Esophagus muscularis mucosa (tissue), 4 donors: Measurements from ENCODE around the gene BZW1. TPM values are rescaled to one million over a fixed set of nuclear protein-coding genes. Genes with fewer than 3 reads are reported as not detected.

Experiments
- DNase-seq: peaks from one replicate; pipeline ENCODE4 v3.0.0-alpha.2; 2017; ENCODE audit errors: extremely low spot score
- H3K27ac ChIP-seq, 4 donors: fragments of 200-600 bp; sonication (generic); replicated peaks in 1 of 4; 1 replicate in 3 of 4; 2 replicates in 1 of 4; pipeline ENCODE4 v1.5.1; 2016 to 2019; ENCODE audit warnings: mild to moderate bottlenecking in 1 of 4
- H3K27me3 ChIP-seq, 4 donors: fragments of 200-600 bp; sonication (generic); one replicate each; pipeline versions ENCODE4 v1.5.1 to v1.6.0; 2016 to 2019
- H3K36me3 ChIP-seq, 4 donors: fragments of 200-600 bp; sonication (generic); one replicate each; pipeline ENCODE4 v1.5.1; 2016 to 2019
- H3K4me1 ChIP-seq, 4 donors: fragments of 200-600 bp; sonication (generic); one replicate each; pipeline ENCODE4 v1.5.1; 2016 to 2019
- H3K4me3 ChIP-seq, 4 donors: fragments of 200-600 bp; sonication (generic); 1 replicate in 2 of 4; 2 replicates in 2 of 4; pipeline ENCODE4 v1.5.1; 2016 to 2019; ENCODE audit warnings: mild to moderate bottlenecking in 4 of 4, moderate library complexity in 1 of 4
- H3K9me3 ChIP-seq, 4 donors: fragments of 200-600 bp; sonication (generic); 1 replicate in 3 of 4; 2 replicates in 1 of 4; pipeline ENCODE4 v1.5.1; 2016 to 2019
- EP300 ChIP-seq: sonication (generic); formaldehyde crosslinking; IDR thresholded peaks from one replicate; pipeline ENCODE4 v1.6.1; 2017; ENCODE audit warnings: antibody characterized with exemption
- POLR2A ChIP-seq: fragments of 450-650 bp; IDR thresholded peaks from one replicate; pipeline ENCODE4 v1.6.1; 2017; ENCODE audit warnings: antibody characterized with exemption, moderate library complexity, mild to moderate bottlenecking, low read depth
- POLR2AphosphoS5 ChIP-seq, 2 donors: sonication (generic); formaldehyde crosslinking; IDR thresholded peaks; one replicate each; pipeline ENCODE4 v1.6.1; 2017; ENCODE audit warnings: antibody characterized with exemption in 2 of 2
- WGBS: methylation state at CpG from one replicate; pipeline ENCODE4 v1.1.5; 2018; 5-methylcytosine and 5-hydroxymethylcytosine counted together
- intact Hi-C: fragments of 100-400 bp; cut with DNase I; formaldehyde crosslinking; loops from one replicate; pipeline ENCODE4 v1.15.1; 2023
- total RNA-seq, 4 donors: library from RNA; depleted of rRNA; stranded (reverse); fragments of >200 nt; gene quantifications; one replicate each; pipeline versions ENCODE4 v1.1.0 to v1.2.1, GENCODE V29; 2016
- TF ChIP-seq, protein P1 (sequence below), 3 experiments: fragments of 200-600 bp in 2 of 3; fragments of 450-650 bp in 1 of 3; sonication (generic) in 2 of 3; IDR thresholded peaks; one replicate each; pipeline ENCODE4 v1.5.1; 2017 to 2019; ENCODE audit warnings: antibody characterized with exemption in 3 of 3, mild to moderate bottlenecking in 2 of 3, moderate library complexity in 1 of 3

BZW1 gene
- total RNA-seq, 4 donors from 2014 or later, result 262 to 444 (median 376) TPM

DNA sequence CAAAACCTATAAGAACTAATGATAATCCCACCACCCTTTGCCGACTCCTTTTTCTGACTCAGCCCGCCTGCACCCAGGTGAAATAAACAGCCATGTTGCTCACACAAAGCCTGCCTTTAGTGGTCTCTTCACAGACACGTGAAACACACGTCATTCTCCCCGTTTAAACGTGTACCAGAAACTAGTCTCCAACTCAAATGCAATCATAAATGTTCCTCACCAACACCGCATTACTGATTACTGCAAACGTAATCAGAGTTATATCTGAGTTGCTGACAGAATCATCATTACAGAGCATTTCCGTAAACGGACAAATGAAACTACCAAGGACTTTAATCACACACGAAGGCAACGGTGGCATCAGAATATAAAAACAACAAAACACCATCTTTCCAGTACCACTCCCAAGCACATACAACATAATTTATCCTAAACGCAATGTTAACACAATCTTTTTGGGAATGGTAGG, 50.9 kb downstream of the BZW1 start:
- DNase-seq, result no peak
- H3K27ac ChIP-seq, result peak overlapping the region; percentile 98 to 100 (median 100)
- H3K4me3 ChIP-seq, result peak overlapping the region; percentile 76 to 98 (median 90)
- peaks cover 19 to 47% (median 26%) of the 10 kb centered on the region in 4 donors for H3K36me3 ChIP-seq
- no peaks in the 10 kb centered on the region for H3K9me3 ChIP-seq
- TF ChIP-seq POLR2AphosphoS5 (IDR thresholded peaks at IDR 0.05) (peak; percentile 90), POLR2A (peak; percentile 19)
- TF ChIP-seq, protein P1, sequence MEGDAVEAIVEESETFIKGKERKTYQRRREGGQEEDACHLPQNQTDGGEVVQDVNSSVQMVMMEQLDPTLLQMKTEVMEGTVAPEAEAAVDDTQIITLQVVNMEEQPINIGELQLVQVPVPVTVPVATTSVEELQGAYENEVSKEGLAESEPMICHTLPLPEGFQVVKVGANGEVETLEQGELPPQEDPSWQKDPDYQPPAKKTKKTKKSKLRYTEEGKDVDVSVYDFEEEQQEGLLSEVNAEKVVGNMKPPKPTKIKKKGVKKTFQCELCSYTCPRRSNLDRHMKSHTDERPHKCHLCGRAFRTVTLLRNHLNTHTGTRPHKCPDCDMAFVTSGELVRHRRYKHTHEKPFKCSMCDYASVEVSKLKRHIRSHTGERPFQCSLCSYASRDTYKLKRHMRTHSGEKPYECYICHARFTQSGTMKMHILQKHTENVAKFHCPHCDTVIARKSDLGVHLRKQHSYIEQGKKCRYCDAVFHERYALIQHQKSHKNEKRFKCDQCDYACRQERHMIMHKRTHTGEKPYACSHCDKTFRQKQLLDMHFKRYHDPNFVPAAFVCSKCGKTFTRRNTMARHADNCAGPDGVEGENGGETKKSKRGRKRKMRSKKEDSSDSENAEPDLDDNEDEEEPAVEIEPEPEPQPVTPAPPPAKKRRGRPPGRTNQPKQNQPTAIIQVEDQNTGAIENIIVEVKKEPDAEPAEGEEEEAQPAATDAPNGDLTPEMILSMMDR (IDR thresholded peaks at IDR 0.05), result no peak
- peaks cover 0 to 3% (median 0%) of the 10 kb centered on the region in 4 donors for H3K27me3 ChIP-seq
- H3K4me1 ChIP-seq, result peaks cover 36 to 74% (median 66%) of the 10 kb centered on the region in 4 donors
- under 1% methylated on average over 13 of the region's 13 CpGs for WGBS
- intact Hi-C loops, result loop anchor here (5.0 kb wide), 1 partner anchor 50 kb away; the partner anchor contains the start of gene BZW1

DNA sequence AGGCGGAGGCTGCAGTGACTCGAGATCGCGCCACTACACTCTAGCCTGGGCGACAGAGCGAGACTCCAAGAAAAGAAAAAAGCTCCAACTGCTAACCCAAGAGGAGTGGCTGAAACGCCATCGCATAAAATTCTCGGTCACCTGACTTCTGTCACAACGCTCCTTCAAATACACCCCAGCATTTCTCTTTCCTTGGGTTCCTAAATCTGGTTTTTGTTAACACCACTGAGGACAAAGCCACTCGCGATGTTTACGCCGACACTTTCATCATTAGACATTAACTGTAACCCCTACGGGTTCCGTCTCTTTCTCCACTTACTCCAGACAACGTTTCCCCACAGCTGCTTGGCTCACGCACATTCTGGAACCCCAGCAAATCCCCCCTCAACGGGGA, 52.1 kb downstream of the BZW1 start:
- peak overlapping the region; percentile 76 to 98 (median 90) for H3K4me3 ChIP-seq
- DNase-seq, result no peak
- no peaks in the 10 kb centered on the region for H3K9me3 ChIP-seq
- TF ChIP-seq EP300, result no peak
- no peak for TF ChIP-seq POLR2A
- no peak for TF ChIP-seq POLR2AphosphoS5 (IDR thresholded peaks at IDR 0.05)
- TF ChIP-seq, protein P1 (IDR thresholded peaks at IDR 0.05), result no peak
- peaks cover 0 to 3% (median 0%) of the 10 kb centered on the region in 4 donors for H3K27me3 ChIP-seq
- 0% methylated on average over 19 of the region's 19 CpGs for WGBS
- H3K4me1 ChIP-seq, result peaks cover 25 to 64% (median 55%) of the 10 kb centered on the region in 4 donors
- peaks cover 7 to 35% (median 13%) of the 10 kb centered on the region in 4 donors for H3K36me3 ChIP-seq
- intact Hi-C loops, result loop anchor here (5.0 kb wide), 1 partner anchor 51 kb away; the partner anchor contains the start of gene BZW1
- H3K27ac ChIP-seq, result peak overlapping the region; percentile 98 to 100 (median 100)

DNA sequence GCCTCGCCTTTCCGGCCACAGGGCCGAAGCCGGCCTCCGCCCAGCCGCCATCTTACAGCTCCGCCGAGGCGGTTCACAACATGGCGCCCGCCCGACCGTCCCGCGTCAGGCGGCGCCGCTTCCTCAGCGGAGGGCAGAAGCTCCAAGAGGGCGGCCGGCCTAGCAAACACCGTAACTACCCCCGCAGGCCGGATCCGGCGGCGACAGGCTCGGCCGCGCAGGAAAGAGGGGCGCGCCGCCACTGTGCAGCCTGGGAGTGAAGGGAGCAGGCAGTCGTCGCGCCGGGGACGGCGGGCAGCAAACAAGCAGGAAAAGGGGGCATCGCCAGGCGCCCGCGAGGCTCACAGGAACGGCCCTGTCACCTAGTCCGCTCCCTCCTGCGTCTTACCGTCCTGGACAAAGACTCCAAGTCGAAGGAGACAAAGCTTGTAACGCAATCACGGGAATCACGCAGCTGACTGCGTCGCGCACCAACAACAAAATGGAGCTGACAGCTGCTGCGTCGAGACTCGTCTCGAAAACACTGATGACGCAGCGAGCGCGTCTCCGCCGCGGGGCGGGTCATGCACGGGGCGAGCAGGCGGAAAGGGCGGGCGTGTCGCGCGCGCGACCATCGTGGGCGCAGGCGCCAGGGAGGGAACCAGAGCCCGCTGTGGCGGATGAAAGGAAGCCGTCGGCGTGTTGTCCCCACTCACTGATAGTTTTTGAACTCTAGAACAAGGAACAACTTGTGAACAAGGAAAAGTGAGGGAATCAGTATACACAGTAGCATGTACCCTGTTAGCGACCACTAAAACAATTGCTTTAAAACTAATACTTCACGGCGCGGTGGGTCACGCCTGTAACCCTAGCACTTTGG, 52.7 kb downstream of the BZW1 start, which contains the start of gene CLK1:
TSS of gene CLK1 (minus strand) at position 483 of the 859 bp plus-strand sequence. CDS start 2,796 bp downstream, outside the sequence.
- 3% methylated on average over 47 of the region's 89 CpGs for WGBS
- DNase-seq, result peak; percentile 98

DNA sequence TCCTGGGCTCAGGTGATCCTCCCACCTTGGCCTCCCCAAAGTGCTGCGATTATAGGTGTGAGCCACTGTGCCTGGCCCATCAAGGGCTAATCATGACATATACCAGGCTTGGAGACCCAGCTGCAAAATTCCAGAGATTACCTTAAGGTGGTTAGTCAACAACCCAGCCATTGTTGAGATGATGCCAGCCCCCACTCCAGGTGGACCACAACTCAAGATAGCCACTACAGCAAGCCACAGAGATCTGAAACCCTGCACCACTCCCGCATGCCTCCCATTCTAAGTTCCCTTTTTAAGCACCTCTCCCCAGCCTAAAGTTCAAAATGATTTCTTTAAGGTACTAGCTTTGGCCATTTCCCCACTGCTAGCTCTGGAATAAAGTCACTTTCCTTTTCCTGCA, 57.3 kb downstream of the BZW1 start:
- no peaks in the 10 kb centered on the region for H3K27me3 ChIP-seq
- WGBS, result 91% methylated on average over 2 of the region's 2 CpGs
- DNase-seq, result no peak
- no peaks in the 10 kb centered on the region for H3K9me3 ChIP-seq
- peaks cover 9 to 32% (median 24%) of the 10 kb centered on the region in 4 donors for H3K4me1 ChIP-seq
- no peak overlapping the region for H3K27ac ChIP-seq
- peaks cover 6 to 30% (median 17%) of the 10 kb centered on the region in 4 donors for H3K36me3 ChIP-seq
- H3K4me3 ChIP-seq, result no peak overlapping the region
- no peak for TF ChIP-seq EP300
- TF ChIP-seq POLR2A, result no peak
- no peak for TF ChIP-seq POLR2AphosphoS5 (IDR thresholded peaks at IDR 0.05)
- TF ChIP-seq, protein P1 (IDR thresholded peaks at IDR 0.05), result no peak
- intact Hi-C loops, result no loop called here

More for the DNA sequence above, 52.7 kb downstream of the BZW1 start, which contains the start of gene CLK1:
- Histone ChIP-seq H3K4me3 (peak within 1 kb of the TSS; percentile 76 to 98 (median 90)), H3K9me3 (no peaks in the 10 kb centered on the region), H3K4me1 (peaks cover 19 to 58% (median 49%) of the 10 kb centered on the region in 4 donors), H3K27me3 (peaks cover 0 to 3% (median 0%) of the 10 kb centered on the region in 4 donors), H3K36me3 (peaks cover 1 to 28% (median 7%) of the 10 kb centered on the region in 4 donors), H3K27ac (peak within 1 kb of the TSS; percentile 98 to 100 (median 100))
- TF ChIP-seq, protein P1 (IDR thresholded peaks at IDR 0.05), result no peak
- TF ChIP-seq EP300 (peak; percentile 14), POLR2AphosphoS5 (IDR thresholded peaks at IDR 0.05) (peak; percentile 100), POLR2A (peak; percentile 96)
- intact Hi-C loops, result loop anchor here (5.0 kb wide), 1 partner anchor 52 kb away; the partner anchor contains the start of gene BZW1
